Eye (tissue), 1 donor: ENCODE data around the gene CYP27A1.
A peak's percentile ranks its signal among the peaks of the same experiment; 100 is the strongest.
"Not testable (repeated sequence)": the region's sequence is repeated elsewhere in the genome, so short reads cannot be mapped to it uniquely, and the experiment has no call there.

ENCODE experiments used
- DNase-seq: peaks from one replicate; pipeline ENCODE4 v3.0.0-alpha.2; 2015

CYP27A1 gene

GRCh38 chr2:218781691-218782527 lies at the start of gene CYP27A1:
CYP27A1 (plus strand) TSS chr2:218782147; CDS start chr2:218782183, 36 bp downstream.
- peak; percentile 72 for DNase-seq

- no peak for DNase-seq
Measured at GRCh38 chr2:218732761-218733158, 49.2 kb upstream of the CYP27A1 start.

DNA sequence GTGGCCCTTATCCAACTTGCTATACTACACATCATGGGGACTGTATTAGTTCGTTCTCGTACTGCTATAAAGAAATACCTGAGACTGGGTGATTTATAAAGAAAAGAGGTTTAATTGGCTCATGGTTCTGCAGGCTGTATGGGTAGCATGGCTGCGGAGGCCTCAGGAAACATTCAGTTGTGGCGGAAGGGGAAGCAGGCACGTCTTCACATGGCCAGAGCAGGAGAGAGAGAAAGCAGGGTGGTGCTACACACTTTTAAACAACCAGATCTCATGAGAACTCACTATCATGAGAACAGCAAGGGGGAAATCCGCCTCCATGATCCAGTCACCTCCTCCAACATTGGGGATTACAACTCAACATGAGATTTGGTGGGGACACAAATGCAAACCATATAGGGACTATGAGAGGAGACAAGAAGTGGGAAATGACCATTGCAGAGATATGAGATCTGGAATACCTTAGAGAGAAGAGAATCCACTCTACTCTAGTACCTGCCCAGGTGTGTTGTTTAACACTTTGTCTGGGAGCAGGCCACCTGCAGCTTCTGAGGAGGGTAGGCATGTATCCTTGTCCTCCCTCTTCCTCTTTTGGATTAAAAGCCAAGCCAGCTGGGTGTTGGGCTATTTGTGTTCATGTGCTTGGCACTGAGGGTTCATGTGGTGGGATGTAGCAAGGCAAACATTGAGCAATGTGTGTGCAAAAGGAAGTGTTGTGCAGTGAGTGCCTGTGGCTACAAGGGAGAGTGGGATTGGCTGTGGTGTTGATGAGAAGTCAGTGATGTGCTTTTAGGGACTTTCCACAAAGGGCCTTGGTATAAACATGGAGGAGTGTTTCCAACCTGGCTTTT lies 48.6 kb upstream of the CYP27A1 start:
- no peak for DNase-seq

DNA sequence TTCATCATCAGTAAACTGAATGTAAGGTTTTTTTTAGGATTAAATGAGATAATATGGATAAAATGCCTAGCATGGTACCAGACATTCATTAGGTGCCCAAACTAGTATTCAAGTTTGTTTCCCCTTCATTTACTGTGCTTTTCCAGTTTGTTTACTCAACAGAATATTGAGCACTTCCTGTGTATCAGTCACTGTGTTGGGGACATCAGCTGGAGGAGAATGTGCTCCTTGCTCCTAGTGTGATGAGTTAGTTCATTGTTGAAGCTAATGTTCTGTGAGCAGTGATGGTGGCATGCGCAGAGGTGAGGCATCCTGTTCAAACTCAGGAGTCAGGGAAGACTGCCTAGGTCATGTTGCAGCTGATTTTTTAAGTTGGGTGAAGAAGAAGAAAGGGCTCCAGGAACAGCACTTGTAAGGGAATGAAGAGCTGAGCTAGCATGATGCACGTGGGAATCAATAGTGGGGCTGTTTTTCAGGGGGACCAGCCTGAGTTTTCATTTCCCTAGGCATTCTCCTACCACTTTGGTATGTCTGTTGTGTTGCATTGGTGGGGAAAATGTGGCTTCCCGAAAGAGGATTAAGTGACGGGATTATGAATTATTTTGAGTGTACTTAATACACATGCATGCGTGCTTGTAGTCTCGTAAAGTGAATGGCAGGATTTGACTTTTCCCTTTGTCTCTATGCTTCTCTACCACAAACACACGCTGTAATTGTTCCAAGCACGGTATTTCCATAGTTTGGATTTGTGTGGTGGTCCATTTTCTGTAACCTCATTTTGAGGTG lies 47.6 kb upstream of the CYP27A1 start:
- no peak for DNase-seq

GRCh38 chr2:218736531-218736930 lies 45.4 kb upstream of the CYP27A1 start:
- peak; percentile 16 for DNase-seq

DNA sequence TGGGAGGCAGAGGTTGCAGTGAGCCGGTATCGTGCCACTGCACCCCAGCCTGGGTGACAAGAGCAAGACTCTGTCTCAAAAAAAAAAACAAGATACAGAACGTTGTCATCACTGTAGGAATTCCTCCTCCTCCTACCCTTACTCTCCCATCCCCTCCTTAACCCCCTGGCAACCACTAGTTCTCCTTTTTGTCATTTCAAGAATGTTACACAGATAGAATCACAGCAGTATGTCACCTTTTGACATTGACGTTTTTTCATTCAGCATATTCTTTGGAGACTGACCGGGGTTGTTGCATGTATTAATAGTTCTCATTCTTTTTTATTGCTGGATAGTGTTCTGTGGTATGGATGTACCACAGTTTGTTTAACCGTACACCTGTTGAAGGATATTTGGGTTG lies 38.9 kb upstream of the CYP27A1 start:
- DNase-seq, result no peak

DNA sequence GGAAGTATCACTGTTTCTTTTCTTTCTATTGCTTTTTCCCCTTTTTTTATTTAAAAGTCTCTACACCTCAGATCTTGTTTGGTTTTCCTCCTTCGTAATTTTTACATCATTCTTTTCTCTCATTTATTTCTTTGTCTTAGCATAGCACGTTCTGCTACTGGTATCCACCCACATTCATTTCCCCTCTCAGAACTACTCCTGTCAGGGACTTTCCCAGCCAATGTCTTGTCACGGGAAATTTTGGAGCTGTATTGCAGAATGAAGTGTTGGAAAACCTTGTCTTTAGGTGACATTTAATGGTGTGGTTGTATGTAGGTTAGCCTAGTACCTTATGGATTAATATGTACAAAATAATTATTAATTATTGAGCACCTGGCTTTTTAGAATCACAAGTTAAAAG lies 37.3 kb upstream of the CYP27A1 start:
- DNase-seq, result no peak

DNA sequence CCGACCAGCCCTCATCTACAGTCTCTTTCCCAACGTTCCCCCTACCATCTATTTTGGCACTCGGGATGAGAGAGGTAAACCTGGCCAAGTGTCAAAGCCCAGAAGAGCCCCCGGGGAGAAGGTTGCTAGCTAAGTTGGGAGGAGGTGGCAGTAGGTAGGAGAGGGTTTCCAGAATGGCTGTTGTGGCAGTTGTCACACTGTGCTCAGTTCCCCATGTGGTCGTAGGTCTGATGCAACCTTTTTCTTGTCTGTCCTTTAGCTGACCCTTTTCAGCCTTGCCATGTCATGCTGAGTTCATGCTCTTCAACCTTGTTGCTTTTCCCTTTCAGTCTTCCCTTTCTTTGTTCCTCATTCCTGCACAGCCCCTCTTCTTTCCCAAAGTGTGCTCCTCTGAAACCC lies 36.8 kb upstream of the CYP27A1 start:
- peak; percentile 10 for DNase-seq

- peak; percentile 65 for DNase-seq
Measured at GRCh38 chr2:218745559-218746469, 36.1 kb upstream of the CYP27A1 start.

GRCh38 chr2:218746470-218746795 lies 35.5 kb upstream of the CYP27A1 start:
- DNase-seq, result no peak

DNA sequence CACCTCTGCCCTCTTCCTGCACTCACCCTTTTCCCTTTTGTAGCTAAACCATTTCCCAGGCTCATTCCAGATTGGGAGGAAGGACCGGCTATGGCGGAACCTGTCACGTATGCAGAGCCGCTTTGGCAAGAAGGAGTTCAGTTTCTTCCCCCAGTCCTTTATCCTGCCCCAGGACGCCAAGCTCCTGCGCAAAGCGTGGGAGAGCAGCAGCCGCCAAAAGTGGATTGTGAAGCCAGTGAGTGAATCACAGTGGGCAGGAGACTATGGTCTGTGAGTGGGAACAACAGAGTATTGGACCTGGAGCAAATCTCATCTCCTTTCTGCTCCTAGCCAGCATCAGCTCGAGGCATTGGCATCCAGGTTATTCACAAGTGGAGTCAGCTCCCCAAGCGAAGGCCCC lies 35.0 kb upstream of the CYP27A1 start:
- DNase-seq, result no peak

DNA sequence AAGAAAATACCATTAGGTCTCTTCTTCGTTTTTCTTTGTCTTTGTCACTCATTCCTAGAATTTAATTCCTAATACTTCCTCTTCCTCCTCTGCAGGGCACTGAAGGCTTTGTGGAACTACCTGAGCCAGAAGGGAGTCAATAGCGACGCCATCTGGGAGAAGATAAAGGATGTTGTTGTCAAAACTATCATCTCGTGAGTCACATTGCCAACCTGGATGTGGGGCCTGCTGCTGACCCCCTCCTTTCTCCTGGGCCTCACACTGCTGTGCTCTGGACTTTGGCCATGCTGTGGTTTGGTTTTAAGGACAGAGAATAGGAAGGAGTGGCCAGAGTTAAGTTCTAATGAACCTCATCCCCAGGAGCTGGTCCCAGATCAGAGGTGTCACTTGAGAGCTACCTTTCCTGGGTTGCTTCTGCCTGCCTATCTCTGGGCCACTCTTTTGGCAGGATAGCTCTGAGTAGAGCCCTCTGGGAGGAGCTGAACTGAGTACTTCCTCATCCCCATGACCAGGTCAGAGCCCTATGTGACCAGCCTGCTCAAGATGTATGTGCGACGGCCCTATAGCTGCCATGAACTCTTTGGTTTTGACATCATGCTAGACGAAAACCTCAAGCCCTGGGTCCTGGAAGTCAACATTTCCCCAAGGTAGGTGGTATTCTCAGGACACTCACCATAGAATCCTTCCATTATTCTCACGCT lies 33.1 kb upstream of the CYP27A1 start:
- DNase-seq, result no peak

DNA sequence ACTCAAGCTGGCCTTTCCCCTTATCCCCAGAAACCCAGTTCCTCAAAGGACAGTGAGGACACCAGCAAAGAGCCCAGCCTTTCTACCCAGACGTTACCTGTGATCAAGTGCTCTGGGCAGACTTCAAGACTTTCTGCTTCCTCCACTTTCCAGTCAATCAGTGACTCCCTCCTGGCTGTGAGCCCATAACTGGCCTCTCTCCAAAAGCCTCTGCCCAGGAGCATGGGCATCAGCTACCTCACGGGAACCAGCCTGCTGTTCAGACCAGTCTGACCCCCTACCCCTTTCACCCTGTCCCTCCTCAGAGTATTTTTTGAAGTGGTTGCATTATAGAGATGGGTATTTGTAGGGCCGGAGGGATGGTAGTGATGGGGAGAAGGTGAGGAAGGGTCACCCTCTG lies 27.7 kb upstream of the CYP27A1 start:
- no peak for DNase-seq

DNA sequence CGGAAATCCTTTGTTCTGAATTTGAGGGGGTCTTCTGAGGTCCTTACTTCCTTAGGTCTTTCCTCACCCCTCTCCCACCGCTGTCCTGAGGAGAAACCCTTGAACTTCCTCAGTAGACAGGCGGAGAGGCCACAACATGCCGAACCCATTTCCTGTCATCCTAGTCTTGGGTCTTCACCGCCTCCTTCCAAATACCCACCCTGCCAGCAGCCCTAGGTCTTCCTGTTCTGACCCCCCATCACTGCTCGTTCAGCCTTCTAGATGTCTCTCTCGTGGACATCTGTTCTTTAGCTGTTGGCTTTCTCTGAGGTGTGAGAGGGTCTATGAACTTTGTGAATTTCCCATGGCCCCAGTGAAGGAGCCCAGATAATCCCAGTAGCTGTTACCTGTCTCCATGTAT lies 27.2 kb upstream of the CYP27A1 start:
- DNase-seq, result no peak

DNA sequence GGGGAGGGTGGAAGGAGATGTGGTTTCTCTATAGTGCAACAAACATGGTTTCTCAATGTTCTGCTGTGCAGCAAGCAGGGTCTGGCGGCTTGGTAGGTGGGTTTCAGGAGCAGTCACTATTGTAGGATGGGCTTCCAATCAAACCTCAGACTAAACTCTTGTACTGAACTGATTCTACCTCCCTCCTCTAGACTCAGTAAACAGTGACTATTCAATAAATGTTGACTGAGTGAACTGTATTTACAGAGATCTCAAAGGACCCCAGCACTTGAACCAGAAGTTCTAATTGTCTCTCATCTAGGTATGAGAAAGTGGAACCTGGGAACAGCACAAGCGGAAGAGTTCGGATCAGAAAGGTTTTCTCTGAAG lies 26.8 kb upstream of the CYP27A1 start:
- no peak for DNase-seq

GRCh38 chr2:218755567-218756404 lies 26.2 kb upstream of the CYP27A1 start:
- no peak for DNase-seq

DNA sequence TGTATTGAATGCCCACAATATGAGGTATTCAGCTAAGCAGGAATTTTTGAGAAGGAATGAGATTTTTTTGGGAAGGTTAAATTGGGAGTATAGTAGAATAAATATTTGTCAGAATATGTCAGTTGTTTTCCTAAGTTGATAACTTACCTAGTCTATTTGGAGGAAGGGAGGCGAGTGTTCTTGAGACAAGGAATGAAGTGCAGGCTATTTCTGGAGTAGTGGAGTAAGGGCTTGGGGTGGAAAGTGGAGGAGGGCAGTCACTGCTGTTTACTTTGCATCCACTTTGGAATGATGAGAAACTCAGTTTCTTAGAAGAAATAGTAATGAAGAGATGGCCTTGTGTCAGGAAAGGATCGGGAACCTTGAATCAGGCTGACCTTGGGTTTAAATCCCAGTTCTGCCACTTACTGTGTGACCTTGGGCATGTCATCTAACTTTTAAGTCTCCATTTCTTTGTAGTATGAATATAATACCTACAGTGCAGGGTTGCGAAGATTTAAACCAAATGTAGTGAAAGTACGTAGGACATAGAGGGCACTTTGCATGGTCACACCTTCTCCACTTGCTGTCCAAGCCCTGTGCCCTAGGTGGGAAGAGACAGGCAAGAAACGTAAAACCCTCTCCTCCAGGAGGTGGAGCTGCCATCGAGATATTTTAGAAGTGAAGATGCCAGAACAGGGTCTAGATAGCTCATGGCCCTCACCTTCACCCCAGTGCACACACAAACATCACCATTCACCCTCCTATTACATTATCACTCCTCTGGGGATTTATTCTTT lies 25.2 kb upstream of the CYP27A1 start:
- no peak for DNase-seq

DNA sequence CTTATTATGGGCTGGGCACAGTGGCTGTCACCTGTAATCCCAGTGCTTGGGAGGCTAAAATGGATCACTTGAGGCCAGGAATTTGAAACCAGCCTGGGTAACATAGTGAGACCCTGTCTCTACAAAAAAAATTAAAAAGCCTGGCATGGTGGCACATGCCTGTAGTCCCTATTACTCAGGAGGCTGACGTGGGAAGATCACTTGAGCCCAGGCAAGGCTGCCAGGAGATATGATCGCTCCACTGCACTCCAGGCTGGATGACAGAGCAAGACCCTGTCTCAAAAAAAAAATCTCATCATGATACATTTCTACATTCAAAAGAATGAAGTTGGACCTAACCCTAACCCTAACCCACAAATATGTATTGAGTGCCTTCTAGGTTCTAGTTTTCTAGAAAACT lies 20.2 kb upstream of the CYP27A1 start:
- DNase-seq, result no peak

GRCh38 chr2:218772759-218773158 lies 9.2 kb upstream of the CYP27A1 start:
- not testable (repeated sequence) for DNase-seq

GRCh38 chr2:218773881-218774280 lies 8.1 kb upstream of the CYP27A1 start:
- DNase-seq, result no peak
